ENCODE results near the gene DNAAF9. TPM values are rescaled to one million over a fixed set of nuclear protein-coding genes. Genes with fewer than 3 reads are reported as not detected.
A peak's percentile ranks its signal among the peaks of the same experiment; 100 is the strongest.

The DNAAF9 gene
- total RNA-seq, 1 experiment from 2014 or later = 4.6 TPM

- Histone ChIP-seq H3K36me3 (ENCODE audit: control insufficient read depth in 1 of 2, insufficient read depth in 2 of 2, low read length in 2 of 2) (no peaks in the 10 kb centered on the region), H3K4me3 (replicated peaks in 1 of 2; ENCODE audit: low read depth in 1 of 2, low read length in 2 of 2) (no peak overlapping the region), H3K27me3 (ENCODE audit: insufficient read depth, low read length) (no peaks in the 10 kb centered on the region), H3K9ac (ENCODE audit: low read length) (no peak overlapping the region), H4K20me1 (ENCODE audit: insufficient read depth) (no peaks in the 10 kb centered on the region), H3K4me1 (ENCODE audit: control insufficient read depth in 1 of 2, insufficient read depth in 2 of 2, low read length in 2 of 2) (no peaks in the 10 kb centered on the region), H3K4me2 (ENCODE audit: low read length) (no peak overlapping the region), H3K9me2 (ENCODE audit: insufficient read depth) (no peaks in the 10 kb centered on the region), H3K9me3 (ENCODE audit: control insufficient read depth in 1 of 2, insufficient read depth in 1 of 2, low read depth in 1 of 2, low read length in 2 of 2) (no peaks in the 10 kb centered on the region), H3K27ac (ENCODE audit: low read depth, low read length) (no peak overlapping the region), H3K79me2 (ENCODE audit: insufficient read depth, low read length) (no peaks in the 10 kb centered on the region), H2AFZ (ENCODE audit: low read depth, low read length, poor library complexity, severe bottlenecking) (no peak overlapping the region)
- no TSS peak for BruUV-seq (replicated peaks)
- DNase-seq (ENCODE audit: low read depth, low spot score) (no peak), ATAC-seq (no peak)
- CTCF ChIA-PET = no interaction called here
- peak; percentile 19; the same call in 1 of the 2 replicates for TF ChIP-seq RAD21 (IDR thresholded peaks at IDR 0.05; ENCODE audit: low read depth)
- TF ChIP-seq CEBPB (IDR thresholded peaks at IDR 0.05; ENCODE audit: low read depth) = no peak
- RAD21 ChIA-PET (ENCODE audit: low non-redundant PET in 1 of 2, low total read pairs in 2 of 2, uncharacterized antibody in 2 of 2, unreplicated experiment in 2 of 2) = no interaction called here
- intact Hi-C loops (cut with micrococcal nuclease) = no loop called here
- POLR2A ChIA-PET = no interaction called here
Measured at GRCh38 chr20:3358676-3359340, 48.7 kb downstream of the DNAAF9 start.

Other genes with a start within 250 kb of the DNAAF9 start
- gene FASTKD5, start 247.8 kb downstream of the DNAAF9 start, total RNA-seq (2021; ENCODE audit: unreplicated experiment) = 13.5 TPM
- gene UBOX5, start 247.8 kb downstream of the DNAAF9 start, total RNA-seq (2021; ENCODE audit: unreplicated experiment) = 7.4 TPM
- 5.2 TPM for gene LZTS3, start 234.1 kb downstream of the DNAAF9 start, total RNA-seq (2021; ENCODE audit: unreplicated experiment)
- 45.8 TPM for gene DDRGK1, start 203.0 kb downstream of the DNAAF9 start, total RNA-seq (2021; ENCODE audit: unreplicated experiment)
- 77.3 TPM for gene ITPA, start 198.2 kb downstream of the DNAAF9 start, total RNA-seq (2021; ENCODE audit: unreplicated experiment)
- 22.7 TPM for gene SLC4A11, start 168.5 kb downstream of the DNAAF9 start, total RNA-seq (2021; ENCODE audit: unreplicated experiment)
- 24.4 TPM for gene ATRN, start 63.3 kb upstream of the DNAAF9 start, total RNA-seq (2021; ENCODE audit: unreplicated experiment)